Breast epithelium (tissue), 4 donors: ENCODE data around the gene CHPT1. TPM values are rescaled to one million over a fixed set of nuclear protein-coding genes. Genes with fewer than 3 reads are reported as not detected.

Experiments used
- DNase-seq, 2 donors: peaks; one replicate each; pipeline ENCODE4 v3.0.0-alpha.2; 2019; ENCODE audit warnings: low spot score in 2 of 2
- H3K27ac ChIP-seq, 2 donors: fragments of 200-600 bp; sonication (generic) in 1 of 2; one replicate each; pipeline ENCODE4 v1.5.1; 2016 to 2019; ENCODE audit warnings: mild to moderate bottlenecking in 1 of 2
- H3K27me3 ChIP-seq, 2 donors: fragments of 200-600 bp; sonication (generic) in 1 of 2; one replicate each; pipeline versions ENCODE4 v1.5.1 to v1.6.0; 2017 to 2019; ENCODE audit warnings: control low read depth in 1 of 2, mild to moderate bottlenecking in 1 of 2
- H3K36me3 ChIP-seq: fragments of 200-600 bp; one replicate; pipeline ENCODE4 v1.5.1; 2019
- H3K4me1 ChIP-seq, 2 donors: fragments of 200-600 bp; sonication (generic); one replicate each; pipeline ENCODE4 v1.5.1; 2016 to 2019; ENCODE audit warnings: control low read depth in 1 of 2
- H3K4me3 ChIP-seq, 3 donors: fragments of 200-600 bp; sonication (generic); 1 replicate in 2 of 3; 2 replicates in 1 of 3; pipeline ENCODE4 v1.5.1; 2016 to 2019; ENCODE audit warnings: mild to moderate bottlenecking in 3 of 3, moderate library complexity in 2 of 3
- H3K9me3 ChIP-seq, 2 donors: fragments of 200-600 bp; sonication (generic) in 1 of 2; one replicate each; pipeline ENCODE4 v1.5.1; 2016 to 2019; ENCODE audit warnings: control low read depth in 1 of 2
- POLR2A ChIP-seq: fragments of 450-650 bp; IDR thresholded peaks from one replicate; pipeline ENCODE4 v1.6.1; 2016; ENCODE audit warnings: antibody characterized with exemption, mild to moderate bottlenecking, moderate library complexity
- POLR2AphosphoS5 ChIP-seq, 3 donors: sonication (generic); formaldehyde crosslinking; IDR thresholded peaks; one replicate each; pipeline ENCODE4 v1.6.1; 2017; ENCODE audit warnings: antibody characterized with exemption in 3 of 3
- intact Hi-C: fragments of 100-400 bp; cut with DNase I; formaldehyde crosslinking; loops from one replicate; pipeline ENCODE4 v1.15.1; 2023; ENCODE audit warnings: low total_unique reads
- total RNA-seq, 3 donors: library from RNA; depleted of rRNA; stranded (reverse); fragments of >200 nt; gene quantifications; one replicate each; pipeline ENCODE4 v1.1.0, GENCODE V29; 2016
- TF ChIP-seq, protein P1 (sequence below), 3 donors: fragments of 450-650 bp; IDR thresholded peaks; one replicate each; pipeline ENCODE4 v1.5.1; 2016 to 2017; ENCODE audit warnings: antibody characterized with exemption in 3 of 3, mild to moderate bottlenecking in 3 of 3, moderate library complexity in 3 of 3

CHPT1 gene
- total RNA-seq, 3 donors from 2014 or later, result 148 to 334 (median 278) TPM

DNA sequence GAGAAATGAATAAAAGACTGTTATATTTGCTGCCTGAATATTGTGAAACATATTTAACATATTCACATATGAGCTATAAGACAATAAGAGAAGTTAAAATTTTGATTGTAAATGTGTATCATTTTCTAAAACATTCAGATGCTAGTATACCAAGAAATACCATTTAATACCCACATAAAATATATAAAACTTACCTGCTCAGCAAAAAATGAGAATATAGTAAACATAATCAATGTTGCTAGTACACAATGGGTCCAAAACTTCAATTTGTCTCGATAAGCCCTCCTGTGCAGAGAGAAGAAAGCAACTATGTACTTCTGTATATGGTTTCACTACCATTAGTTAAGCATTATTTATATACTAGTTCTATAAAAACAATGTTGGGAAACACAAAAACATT is 51.5 kb downstream of the CHPT1 start:
- no peaks in the 10 kb centered on the region for H3K4me1 ChIP-seq
- no peak for DNase-seq
- no peak overlapping the region for H3K27ac ChIP-seq
- H3K9me3 ChIP-seq, result no peaks in the 10 kb centered on the region
- H3K27me3 ChIP-seq, result no peaks in the 10 kb centered on the region
- no peaks in the 10 kb centered on the region for H3K36me3 ChIP-seq
- TF ChIP-seq POLR2A, result no peak
- TF ChIP-seq, protein P1, sequence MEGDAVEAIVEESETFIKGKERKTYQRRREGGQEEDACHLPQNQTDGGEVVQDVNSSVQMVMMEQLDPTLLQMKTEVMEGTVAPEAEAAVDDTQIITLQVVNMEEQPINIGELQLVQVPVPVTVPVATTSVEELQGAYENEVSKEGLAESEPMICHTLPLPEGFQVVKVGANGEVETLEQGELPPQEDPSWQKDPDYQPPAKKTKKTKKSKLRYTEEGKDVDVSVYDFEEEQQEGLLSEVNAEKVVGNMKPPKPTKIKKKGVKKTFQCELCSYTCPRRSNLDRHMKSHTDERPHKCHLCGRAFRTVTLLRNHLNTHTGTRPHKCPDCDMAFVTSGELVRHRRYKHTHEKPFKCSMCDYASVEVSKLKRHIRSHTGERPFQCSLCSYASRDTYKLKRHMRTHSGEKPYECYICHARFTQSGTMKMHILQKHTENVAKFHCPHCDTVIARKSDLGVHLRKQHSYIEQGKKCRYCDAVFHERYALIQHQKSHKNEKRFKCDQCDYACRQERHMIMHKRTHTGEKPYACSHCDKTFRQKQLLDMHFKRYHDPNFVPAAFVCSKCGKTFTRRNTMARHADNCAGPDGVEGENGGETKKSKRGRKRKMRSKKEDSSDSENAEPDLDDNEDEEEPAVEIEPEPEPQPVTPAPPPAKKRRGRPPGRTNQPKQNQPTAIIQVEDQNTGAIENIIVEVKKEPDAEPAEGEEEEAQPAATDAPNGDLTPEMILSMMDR (IDR thresholded peaks at IDR 0.05), result no peak
- TF ChIP-seq POLR2AphosphoS5 (IDR thresholded peaks at IDR 0.05), result no peak
- intact Hi-C loops, result no loop called here
- H3K4me3 ChIP-seq, result no peak overlapping the region

DNA sequence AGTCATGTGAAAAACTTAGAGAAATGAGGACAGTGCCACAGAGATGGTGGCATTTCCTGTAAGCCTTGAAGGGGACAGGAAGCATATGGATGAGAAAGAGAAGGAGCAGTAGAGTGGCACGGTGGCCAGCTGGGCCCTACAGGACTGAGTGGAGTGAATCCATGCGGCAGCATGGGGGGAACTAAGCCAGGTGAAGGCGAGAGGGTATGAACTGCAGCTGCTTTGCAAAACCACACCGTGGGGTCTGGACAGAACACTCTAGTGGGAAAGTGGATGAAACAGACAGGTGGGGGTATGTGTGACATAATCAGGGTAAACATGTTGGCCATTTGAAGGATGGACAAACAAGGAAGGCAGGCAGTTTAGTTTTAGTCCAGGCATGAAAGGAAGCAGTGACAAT is 52.2 kb downstream of the CHPT1 start:
- no peaks in the 10 kb centered on the region for H3K27me3 ChIP-seq
- intact Hi-C loops, result no loop called here
- no peak for DNase-seq
- H3K36me3 ChIP-seq, result no peaks in the 10 kb centered on the region
- no peak for TF ChIP-seq POLR2A
- TF ChIP-seq POLR2AphosphoS5 (IDR thresholded peaks at IDR 0.05), result no peak
- TF ChIP-seq, protein P1 (IDR thresholded peaks at IDR 0.05), result no peak
- H3K4me1 ChIP-seq, result no peaks in the 10 kb centered on the region
- H3K4me3 ChIP-seq, result no peak overlapping the region
- no peaks in the 10 kb centered on the region for H3K9me3 ChIP-seq
- no peak overlapping the region for H3K27ac ChIP-seq

DNA sequence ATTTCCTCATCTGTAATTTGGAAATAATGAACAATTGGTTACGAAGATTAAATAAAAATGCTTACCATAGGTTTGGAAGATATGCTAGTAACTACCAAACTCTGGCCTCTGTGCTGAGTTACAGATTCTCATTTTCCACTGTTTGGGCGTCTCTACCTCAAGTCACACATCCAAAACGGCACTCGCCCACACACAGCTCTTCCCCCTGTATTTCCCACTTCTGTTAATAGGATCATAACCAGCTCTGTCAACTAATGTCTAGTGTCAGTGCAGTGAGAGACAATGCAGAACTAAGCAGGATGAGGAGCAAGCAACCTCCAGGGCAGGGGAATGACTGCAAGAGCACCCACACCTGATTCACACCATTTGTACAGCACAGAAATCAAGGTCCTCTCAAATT is 52.7 kb downstream of the CHPT1 start:
- no peaks in the 10 kb centered on the region for H3K9me3 ChIP-seq
- intact Hi-C loops, result no loop called here
- no peak overlapping the region for H3K27ac ChIP-seq
- no peak for DNase-seq
- H3K4me1 ChIP-seq, result no peaks in the 10 kb centered on the region
- H3K36me3 ChIP-seq, result no peaks in the 10 kb centered on the region
- TF ChIP-seq, protein P1 (IDR thresholded peaks at IDR 0.05), result no peak
- TF ChIP-seq POLR2A, result no peak
- no peak for TF ChIP-seq POLR2AphosphoS5 (IDR thresholded peaks at IDR 0.05)
- no peak overlapping the region for H3K4me3 ChIP-seq
- no peaks in the 10 kb centered on the region for H3K27me3 ChIP-seq

DNA sequence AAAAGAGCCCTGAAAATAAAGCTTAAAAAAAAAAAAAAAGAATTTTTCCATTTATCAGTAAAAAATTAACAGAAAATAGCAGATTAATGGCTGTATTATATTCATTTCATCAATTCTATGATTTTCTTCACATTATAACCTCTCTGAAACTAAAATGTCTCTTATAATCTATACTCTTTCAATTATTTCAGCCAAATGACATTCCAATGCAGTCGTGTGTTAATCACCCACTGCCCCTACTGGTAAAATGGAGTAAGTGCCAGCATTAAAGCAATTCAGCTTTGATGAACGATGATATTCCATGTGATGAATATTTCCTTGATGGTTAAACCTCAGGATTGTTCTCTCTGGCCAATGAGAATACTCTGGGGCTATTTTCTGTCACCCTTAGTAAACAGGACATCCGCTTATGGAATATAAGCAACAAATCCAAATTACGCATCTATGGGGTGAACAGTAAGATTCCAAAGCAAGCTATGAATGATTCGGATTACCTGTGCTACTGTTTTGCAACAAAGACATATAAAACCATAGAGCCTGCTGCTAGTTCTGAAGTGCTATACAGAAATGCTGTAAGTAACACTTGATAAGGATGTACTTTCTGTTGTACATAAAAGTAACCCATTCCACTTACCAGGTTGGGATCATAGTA is 62.1 kb downstream of the CHPT1 start:
- intact Hi-C loops, result no loop called here
- H3K27me3 ChIP-seq, result no peaks in the 10 kb centered on the region
- H3K4me3 ChIP-seq, result no peak overlapping the region
- H3K9me3 ChIP-seq, result no peaks in the 10 kb centered on the region
- H3K36me3 ChIP-seq, result no peaks in the 10 kb centered on the region
- no peak overlapping the region for H3K27ac ChIP-seq
- H3K4me1 ChIP-seq, result no peaks in the 10 kb centered on the region
- TF ChIP-seq POLR2A (no peak), POLR2AphosphoS5 (IDR thresholded peaks at IDR 0.05) (no peak)
- TF ChIP-seq, protein P1 (IDR thresholded peaks at IDR 0.05), result peak; percentile 56 to 62 (median 60)
- DNase-seq, result no peak

DNA sequence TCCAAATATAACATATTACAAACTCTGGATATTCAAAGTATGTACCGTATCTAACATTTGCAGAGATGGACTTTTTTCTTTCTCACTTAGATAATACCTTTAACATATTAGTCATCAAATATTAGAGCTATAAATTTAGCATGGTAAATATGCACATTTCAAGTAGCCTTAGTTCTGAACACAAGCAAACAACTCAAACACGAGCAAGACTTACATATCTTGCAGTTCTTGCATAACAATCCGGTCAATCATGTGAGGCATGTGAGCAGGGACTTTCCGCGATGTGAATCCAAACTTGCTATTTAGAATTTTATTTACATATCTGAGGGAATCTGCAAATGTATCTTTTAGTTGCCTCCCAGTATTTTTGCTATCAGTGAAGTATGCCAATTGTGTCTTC is 63.9 kb downstream of the CHPT1 start:
- Histone ChIP-seq H3K4me3 (no peak overlapping the region), H3K4me1 (no peaks in the 10 kb centered on the region), H3K27ac (no peak overlapping the region), H3K9me3 (no peaks in the 10 kb centered on the region), H3K36me3 (no peaks in the 10 kb centered on the region), H3K27me3 (no peaks in the 10 kb centered on the region)
- TF ChIP-seq, protein P1 (IDR thresholded peaks at IDR 0.05), result no peak
- TF ChIP-seq POLR2AphosphoS5 (IDR thresholded peaks at IDR 0.05) (no peak), POLR2A (no peak)
- DNase-seq, result no peak
- intact Hi-C loops, result no loop called here
